ENCODE data around the gene SIRPB2. TPM values are rescaled to one million over a fixed set of nuclear protein-coding genes. Genes with fewer than 3 reads are reported as not detected.

The SIRPB2 gene
- total and polyA plus RNA-seq, 2 of the 8 experiments (the other 6 are each of a cell fraction or from before 2014, with no cell fraction given): 0.28 TPM; not detected in 1

DNA sequence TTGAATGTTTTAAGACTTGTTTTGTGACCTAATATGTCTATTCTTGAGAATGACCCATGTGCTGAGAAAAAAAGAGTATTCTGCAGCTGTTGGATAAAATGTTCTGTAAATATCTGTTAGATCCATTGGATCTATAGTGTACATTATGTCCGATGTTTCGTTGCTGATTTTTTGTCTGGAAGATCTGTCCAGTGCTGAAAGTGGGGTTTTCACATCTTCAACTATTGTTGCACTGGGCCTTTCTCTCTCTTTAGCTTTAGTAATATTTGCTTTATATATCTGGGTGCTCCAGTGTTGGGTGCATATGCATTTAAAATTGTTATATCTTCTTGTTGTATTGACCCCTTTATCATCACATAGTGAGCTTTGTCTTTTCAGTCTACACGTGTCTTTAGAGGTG is 5.7 kb upstream of the SIRPB2 start:
- POLR2A ChIA-PET (ENCODE audit: partially characterized antibody): no interaction called here
- TF ChIP-seq SP2 (IDR thresholded peaks at IDR 0.05; ENCODE audit: low read length): no peak
- no peak for TF ChIP-seq RBBP5 (IDR thresholded peaks at IDR 0.05; ENCODE audit: borderline replicate concordance, low read depth, low read length)
- no peak for TF ChIP-seq NRF1 (IDR thresholded peaks at IDR 0.05; ENCODE audit: low read depth, low read length)
- no peak for TF ChIP-seq EGR1 (IDR thresholded peaks at IDR 0.05; ENCODE audit: borderline replicate concordance, low read depth, low read length)
- TF ChIP-seq BCL11A (IDR thresholded peaks at IDR 0.05; ENCODE audit: low read depth in 2 of 2, low read length in 2 of 2): no peak

More for the DNA sequence above, 5.7 kb upstream of the SIRPB2 start:
- no peaks in the 10 kb centered on the region for H3K79me1 ChIP-seq (ENCODE audit: low read depth, low read length)
- no peak for FAIRE-seq
- H4K91ac ChIP-seq (replicated peaks; ENCODE audit: insufficient read length, low read length): no peak overlapping the region
- no peak overlapping the region for H2BK5ac ChIP-seq (ENCODE audit: low read depth, low read length)
- no peak overlapping the region for H2BK15ac ChIP-seq (ENCODE audit: low read length)
- H4K20me1 ChIP-seq (replicated peaks in 1 of 2; ENCODE audit: control insufficient read depth in 1 of 2, insufficient read depth in 2 of 2, low read length in 2 of 2): no peaks in the 10 kb centered on the region
- WGBS, 2 experiments (ENCODE audit: extremely low coverage in 1 of 2, insufficient coverage in 1 of 2, insufficient read length in 1 of 2, insufficient replicate concordance in 2 of 2, low coverage in 1 of 2, low lambda C conversion rate in 2 of 2, missing lambda C conversion rate in 1 of 2): 90% methylated on average over 3 of the region's 3 CpGs; no CpG with 5 or more reads in 1 of the 2 experiments
- CTCF ChIA-PET (ENCODE audit: partially characterized antibody): interaction anchor here (0.6 to 1.5 kb wide), 3 partner anchors 12 to 107 kb away, joined by 3 to 4 read pairs (median 3); no protein-coding TSS in a partner anchor
- H3K9me3 ChIP-seq (ENCODE audit: insufficient read depth in 2 of 2, low read depth in 1 of 2, low read length in 1 of 2): no peaks in the 10 kb centered on the region; a peak in 1 of 4 replicates
- no peak overlapping the region for H2BK120ac ChIP-seq (replicated peaks; ENCODE audit: low read depth, low read length)
- peaks cover 0 to 4% (median 1%) of the 10 kb centered on the region in 4 experiments; a peak in 2 of 7 replicates for H3K27me3 ChIP-seq (replicated peaks in 1 of 4; ENCODE audit: control insufficient read depth in 3 of 4, extremely low read depth in 1 of 4, insufficient read depth in 3 of 4, low read length in 3 of 4)
- no peaks in the 10 kb centered on the region for H3K79me2 ChIP-seq (ENCODE audit: control insufficient read depth in 1 of 2, insufficient read depth in 2 of 2, low read length in 2 of 2)
- no peak overlapping the region for H3K14ac ChIP-seq (ENCODE audit: insufficient read length)
- no peak overlapping the region for H2BK20ac ChIP-seq (ENCODE audit: low read length)
- no peak overlapping the region for H3K27ac ChIP-seq (ENCODE audit: low read depth, low read length)
- peaks cover 4 to 8% (median 7%) of the 10 kb centered on the region in 4 experiments; a peak in 6 of 7 replicates for H3K4me1 ChIP-seq (replicated peaks in 1 of 4; ENCODE audit: control insufficient read depth in 3 of 4, insufficient read depth in 4 of 4, low read length in 3 of 4)
- H4K5ac ChIP-seq (ENCODE audit: insufficient read length, low read depth, low read length): no peak overlapping the region
- H2AK5ac ChIP-seq (ENCODE audit: low read depth, low read length): no peak overlapping the region
- no peak overlapping the region for H3K9ac ChIP-seq (replicated peaks in 1 of 4; ENCODE audit: extremely low read depth in 1 of 4, low read depth in 3 of 4, low read length in 3 of 4)
- no peak overlapping the region for H3K4me2 ChIP-seq (ENCODE audit: insufficient read depth in 1 of 2, low read depth in 2 of 2, low read length in 2 of 2)
- H3K23ac ChIP-seq (ENCODE audit: insufficient read length): no peak overlapping the region
- H2AFZ ChIP-seq (ENCODE audit: low read length): no peak overlapping the region
- DNase-seq (ENCODE audit: low read depth in 1 of 2, low spot score in 2 of 2): no peak
- no peak overlapping the region for H3K4ac ChIP-seq (replicated peaks; ENCODE audit: insufficient read length, low read depth, low read length)
- H2BK12ac ChIP-seq (ENCODE audit: low read depth, low read length): no peak overlapping the region
- H3K36me3 ChIP-seq (ENCODE audit: control insufficient read depth in 2 of 4, insufficient read depth in 4 of 4, low read length in 3 of 4): no peaks in the 10 kb centered on the region
- no peaks in the 10 kb centered on the region for H3K23me2 ChIP-seq (ENCODE audit: low read depth, low read length)
- H3K56ac ChIP-seq (replicated peaks; ENCODE audit: insufficient read length, low read depth, low read length): no peak overlapping the region
- no peak overlapping the region for H4K8ac ChIP-seq (ENCODE audit: extremely low read depth, insufficient read depth, low read length)
- H3K4me3 ChIP-seq (ENCODE audit: extremely low read depth in 1 of 4, insufficient read depth in 2 of 4, low read depth in 3 of 4, low read length in 4 of 4): no peak overlapping the region
- no peak overlapping the region for H3K18ac ChIP-seq (ENCODE audit: extremely low read depth, low read length)

Measured in H1 (cell line).